Measurements from ENCODE around the gene HOXD11.

DNA sequence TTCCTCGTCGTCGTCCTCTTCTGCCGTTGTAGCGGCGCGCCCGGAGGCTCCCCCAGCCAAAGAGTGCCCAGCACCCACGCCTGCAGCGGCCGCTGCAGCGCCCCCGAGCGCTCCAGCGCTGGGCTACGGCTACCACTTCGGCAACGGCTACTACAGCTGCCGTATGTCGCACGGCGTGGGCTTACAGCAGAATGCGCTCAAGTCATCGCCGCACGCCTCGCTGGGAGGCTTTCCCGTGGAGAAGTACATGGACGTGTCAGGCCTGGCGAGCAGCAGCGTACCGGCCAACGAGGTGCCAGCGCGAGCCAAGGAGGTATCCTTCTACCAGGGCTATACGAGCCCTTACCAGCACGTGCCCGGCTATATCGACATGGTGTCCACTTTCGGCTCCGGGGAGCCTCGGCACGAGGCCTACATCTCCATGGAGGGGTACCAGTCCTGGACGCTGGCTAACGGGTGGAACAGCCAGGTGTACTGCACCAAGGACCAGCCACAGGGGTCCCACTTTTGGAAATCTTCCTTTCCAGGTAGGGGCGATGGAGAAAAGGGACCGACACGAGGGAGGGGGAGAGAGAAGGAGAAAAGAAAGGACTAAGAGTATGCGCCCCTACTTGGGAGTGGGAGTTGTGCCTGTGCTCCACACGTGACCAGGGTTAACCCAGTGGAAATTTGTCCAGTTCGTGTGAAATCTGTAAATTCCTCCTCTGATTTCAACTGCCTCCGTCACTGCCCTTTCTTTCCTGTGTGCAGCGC is 13.8 kb upstream of the HOXD11 start:
- TF ChIP-seq, protein P1, sequence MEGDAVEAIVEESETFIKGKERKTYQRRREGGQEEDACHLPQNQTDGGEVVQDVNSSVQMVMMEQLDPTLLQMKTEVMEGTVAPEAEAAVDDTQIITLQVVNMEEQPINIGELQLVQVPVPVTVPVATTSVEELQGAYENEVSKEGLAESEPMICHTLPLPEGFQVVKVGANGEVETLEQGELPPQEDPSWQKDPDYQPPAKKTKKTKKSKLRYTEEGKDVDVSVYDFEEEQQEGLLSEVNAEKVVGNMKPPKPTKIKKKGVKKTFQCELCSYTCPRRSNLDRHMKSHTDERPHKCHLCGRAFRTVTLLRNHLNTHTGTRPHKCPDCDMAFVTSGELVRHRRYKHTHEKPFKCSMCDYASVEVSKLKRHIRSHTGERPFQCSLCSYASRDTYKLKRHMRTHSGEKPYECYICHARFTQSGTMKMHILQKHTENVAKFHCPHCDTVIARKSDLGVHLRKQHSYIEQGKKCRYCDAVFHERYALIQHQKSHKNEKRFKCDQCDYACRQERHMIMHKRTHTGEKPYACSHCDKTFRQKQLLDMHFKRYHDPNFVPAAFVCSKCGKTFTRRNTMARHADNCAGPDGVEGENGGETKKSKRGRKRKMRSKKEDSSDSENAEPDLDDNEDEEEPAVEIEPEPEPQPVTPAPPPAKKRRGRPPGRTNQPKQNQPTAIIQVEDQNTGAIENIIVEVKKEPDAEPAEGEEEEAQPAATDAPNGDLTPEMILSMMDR (IDR thresholded peaks at IDR 0.05) = no peak
- no peak for TF ChIP-seq POLR2A (IDR thresholded peaks at IDR 0.05)

All from esophagus squamous epithelium (tissue), 4 donors.